H4 (cell line): ENCODE data around the gene GLRX5. TPM values are rescaled to one million over a fixed set of nuclear protein-coding genes. Genes with fewer than 3 reads are reported as not detected.
A peak's percentile ranks its signal among the peaks of the same experiment; 100 is the strongest.

Source experiments
- DNase-seq: peaks from one replicate; pipeline ENCODE4 v3.0.0-alpha.2; 2015; ENCODE audit warnings: low spot score
- total RNA-seq: library from RNA; depleted of rRNA; stranded (reverse); fragments of >200 nt; shearing (Covaris generic); gene quantifications from 2 replicates; pipeline ENCODE4 v1.2.3, GENCODE V29; 2014; rRNA removed

Gene GLRX5
- total RNA-seq: 74.4 and 79.7 TPM in 2 replicates

DNA sequence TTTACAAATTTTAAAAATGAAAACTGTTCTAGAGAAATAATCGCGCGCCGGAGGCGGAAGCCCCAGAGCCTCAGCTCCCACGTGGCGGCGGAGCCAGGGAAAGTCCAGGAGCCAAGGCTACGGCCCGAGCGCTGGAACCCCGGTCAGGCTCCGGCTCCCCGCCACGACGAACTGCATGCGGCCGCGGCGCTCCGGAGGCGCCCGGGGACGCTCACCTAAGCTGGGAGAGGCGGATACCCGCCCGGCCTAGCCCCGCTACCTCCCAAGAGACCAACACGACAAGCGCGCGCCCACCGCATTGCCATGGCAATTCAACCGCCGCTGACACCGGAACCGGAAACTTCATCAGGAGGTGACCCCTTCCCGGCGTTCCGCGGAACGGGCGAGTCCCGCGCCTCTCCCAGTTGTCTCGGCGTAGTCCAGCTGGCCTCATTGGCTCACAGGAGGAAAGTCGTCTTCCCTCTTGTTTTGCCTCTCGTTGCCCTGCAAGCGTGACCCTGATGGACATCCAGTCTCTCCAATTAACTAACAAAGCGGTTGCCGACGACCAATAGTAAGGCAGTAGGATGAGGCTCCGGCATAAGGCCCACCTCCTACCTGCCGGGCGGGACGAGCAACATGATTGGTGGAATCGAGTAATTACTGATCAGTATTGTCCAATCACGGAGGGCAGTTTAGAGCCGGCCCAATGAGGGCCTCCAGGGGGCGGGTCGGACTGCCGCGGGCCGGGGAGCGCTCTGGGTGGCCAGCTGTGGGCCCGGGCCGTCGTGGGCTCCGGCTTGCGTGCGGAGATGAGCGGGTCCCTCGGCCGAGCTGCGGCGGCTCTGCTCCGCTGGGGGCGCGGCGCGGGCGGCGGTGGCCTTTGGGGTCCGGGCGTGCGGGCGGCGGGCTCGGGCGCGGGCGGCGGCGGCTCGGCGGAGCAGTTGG is at the start of gene GLRX5:
TSS of gene GLRX5 (plus strand) at position 752 of the 927 bp plus-strand sequence. CDS start at position 792, 40 bp downstream.
- DNase-seq: peak; percentile 100

DNA sequence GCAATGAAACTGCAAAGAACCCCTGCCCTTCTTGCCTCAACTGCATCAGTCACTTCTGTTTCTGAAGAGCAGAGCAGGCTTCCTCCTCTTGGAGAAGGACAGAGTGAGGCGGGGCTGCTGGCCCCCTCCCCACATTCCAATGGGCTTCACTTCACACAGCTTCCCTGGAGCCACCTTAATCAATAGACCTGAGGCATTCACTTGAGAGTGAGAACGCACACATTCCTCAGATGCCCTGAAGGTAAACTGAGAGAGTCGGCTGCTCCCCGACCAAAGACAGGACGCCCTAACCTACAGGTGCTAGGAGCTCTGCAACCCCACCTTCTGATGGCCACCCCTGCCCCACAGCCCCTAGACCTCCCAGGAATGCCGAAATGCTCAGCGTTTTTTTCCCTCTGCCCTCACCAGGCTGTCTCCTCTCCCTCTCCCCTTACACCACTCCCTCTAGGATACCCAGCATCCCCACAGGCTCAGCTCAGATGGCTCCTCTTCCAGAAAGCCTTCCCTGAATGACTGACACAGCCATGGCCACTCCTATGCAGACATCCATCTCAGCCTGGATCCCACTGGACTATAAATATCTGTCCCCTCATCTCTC is 49.5 kb upstream of the GLRX5 start:
- no peak for DNase-seq

- no peak for DNase-seq
Measured at GRCh38 chr14:95486875-95487668, 47.8 kb upstream of the GLRX5 start.

DNA sequence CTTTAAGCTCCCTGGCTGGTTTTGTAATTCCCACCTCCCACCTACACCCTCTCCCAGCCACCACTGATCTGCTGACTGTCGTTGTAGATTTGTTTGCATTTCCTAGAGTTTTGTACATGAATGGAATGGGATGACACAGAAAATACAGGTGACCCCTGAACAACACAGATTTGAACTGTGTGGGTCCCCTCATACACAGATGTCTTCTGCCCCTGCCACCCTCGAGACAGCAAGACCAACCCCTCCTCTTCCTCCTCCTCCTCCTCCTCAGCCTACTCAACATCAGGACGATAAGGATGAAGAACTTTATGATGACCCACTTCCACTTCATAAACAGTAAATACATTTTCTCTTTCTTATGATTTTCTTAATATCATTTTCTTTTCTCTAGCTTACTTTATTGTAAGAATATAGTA is 47.2 kb upstream of the GLRX5 start:
- DNase-seq: no peak

DNA sequence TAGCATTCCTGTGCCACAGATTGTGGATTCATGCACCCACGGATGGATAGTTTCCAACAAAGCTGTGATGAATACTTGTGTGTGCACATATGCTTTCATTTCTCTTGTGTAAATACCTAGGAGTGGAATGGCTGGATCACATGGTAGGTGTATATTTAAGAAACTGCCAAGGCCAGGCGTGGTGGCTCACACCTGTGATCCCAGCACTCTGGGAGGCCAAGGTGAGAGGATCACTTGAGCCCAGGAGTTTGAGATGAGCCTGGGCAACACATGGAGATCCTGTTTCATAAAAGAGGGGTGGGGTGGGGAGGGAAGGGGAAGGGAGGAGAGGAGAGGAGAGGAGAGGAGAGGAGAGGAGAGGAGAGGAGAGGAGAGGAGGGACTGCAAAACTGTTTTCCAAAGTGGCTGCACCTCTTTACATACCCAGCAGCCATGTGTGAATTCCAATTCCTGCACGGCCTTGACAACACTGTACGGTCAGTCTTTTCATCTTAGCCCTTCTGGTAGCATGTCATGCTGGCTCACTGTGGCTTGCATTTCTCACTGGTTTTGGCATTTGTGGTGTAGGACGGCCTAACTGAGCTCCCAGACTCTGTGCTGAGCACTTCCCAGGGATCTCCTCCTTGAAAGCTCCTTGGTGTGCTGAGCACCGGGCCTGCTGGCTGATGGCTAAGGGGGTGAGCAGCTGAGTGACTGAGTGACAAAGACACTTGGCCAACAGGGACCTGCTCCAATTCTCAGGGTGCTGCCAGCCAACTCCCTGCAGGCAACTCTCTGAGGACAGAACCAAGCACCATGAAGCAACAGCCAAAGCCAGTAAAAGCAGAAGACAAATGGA is 46.3 kb upstream of the GLRX5 start:
- DNase-seq: no peak

DNA sequence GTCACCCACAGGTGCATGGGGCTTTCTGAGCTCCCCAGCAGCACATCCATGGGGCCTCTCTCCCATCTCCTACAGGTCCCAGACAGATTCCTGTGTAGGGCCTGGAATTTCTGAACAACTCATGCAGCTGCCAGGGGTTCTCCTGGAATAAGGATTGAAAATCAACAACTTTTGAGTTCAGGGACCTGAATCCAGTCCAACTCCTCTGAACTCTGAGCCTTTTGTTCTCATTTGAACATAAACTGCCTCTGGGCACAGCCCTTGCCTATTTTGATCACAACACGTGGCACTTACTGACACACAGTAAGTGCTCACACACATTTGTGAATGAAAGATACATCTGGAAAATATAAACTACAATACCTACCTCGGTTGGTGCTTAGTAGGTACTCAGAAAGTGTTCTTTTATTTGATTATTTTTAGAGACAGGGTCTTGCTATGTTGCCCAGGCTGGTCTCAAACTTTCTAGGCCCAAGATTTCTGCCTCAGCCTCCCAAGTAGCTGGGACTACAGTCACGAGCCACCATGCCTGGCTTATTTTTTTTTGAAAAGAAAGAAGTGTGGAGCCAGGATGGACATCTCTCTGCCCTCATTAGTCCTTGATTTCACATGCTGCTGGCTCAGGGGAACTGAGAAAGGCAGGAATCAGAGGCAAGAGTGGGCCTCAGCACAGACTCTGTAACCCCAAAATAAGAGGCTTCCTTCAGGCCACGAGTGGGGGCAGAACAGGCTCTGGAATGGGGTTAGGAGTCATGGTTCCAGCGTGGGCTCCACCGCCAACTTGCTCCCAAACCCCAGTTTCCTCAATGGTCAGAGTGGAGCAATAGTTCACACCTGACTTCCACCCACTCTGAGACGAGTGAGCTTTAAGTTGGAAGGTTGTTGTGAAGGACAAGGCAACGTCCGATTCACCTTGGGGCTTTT is 45.4 kb upstream of the GLRX5 start:
- DNase-seq: no peak

DNA sequence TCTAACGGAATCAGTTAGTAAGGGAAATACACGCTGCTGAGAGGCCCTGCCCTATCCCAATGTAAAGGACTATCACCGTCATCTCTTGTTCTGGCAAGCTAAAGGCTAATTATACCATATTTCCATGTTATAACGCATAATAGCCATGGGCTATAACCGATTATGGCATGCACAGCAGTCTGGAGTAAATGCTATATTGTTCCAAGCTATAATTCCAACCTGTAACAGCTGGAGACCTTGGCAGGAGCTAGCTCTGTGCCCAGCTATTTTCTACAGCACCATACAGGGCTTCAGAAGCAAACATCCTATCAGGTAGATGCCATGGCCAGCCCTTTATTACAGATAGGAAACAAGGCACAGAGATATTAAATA is 44.7 kb upstream of the GLRX5 start:
- no peak for DNase-seq

- no peak for DNase-seq
Measured at GRCh38 chr14:95490727-95491451, 44.0 kb upstream of the GLRX5 start.

DNA sequence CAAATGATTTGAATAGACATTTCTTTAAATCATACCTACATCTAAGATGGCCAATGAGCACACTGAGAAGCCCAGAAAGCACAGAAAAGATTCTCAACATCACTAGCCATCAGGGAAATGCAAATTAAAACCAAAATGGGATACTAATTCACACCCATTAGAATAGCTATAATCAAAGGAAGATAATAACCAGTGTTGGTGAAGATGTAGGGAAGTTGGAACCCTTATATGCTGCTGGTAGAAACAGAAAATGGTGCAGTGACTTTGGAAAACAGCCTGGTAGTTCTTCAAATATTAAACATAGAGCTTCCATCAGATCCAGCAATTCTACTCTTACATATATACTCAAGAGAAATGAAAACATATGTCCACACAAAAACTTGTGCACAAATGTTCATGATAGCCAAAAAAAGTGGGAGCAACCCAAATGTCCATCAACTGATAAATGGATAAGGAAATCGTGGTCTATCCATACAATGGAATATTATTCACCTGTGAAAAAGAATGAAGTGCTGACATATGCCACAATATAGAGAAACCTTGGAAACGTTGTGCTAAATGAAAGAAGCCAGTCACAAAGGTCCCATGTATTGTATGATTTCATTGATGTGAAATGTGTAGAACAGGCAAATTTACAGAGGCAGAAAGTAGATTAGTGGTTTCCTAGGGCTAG is 42.8 kb upstream of the GLRX5 start:
- DNase-seq: no peak

DNA sequence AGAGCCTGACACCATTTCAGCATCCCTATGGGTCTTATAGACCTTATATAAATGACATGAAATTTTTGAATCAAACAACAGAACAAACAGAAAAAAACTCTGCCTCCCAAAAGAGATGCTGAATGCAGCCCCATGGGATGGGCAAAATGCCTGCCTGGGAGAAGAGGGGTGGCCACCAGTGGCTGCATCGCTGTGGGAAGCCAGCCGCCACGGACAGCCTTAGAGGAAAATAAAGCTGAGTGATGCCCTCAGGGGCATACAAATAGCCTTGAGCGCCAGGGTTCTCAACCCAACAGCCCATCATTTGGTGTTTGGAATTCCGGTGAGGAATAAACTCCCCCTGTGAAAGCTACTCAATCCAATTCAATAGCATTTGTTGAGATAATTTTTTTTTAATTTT is 41.3 kb upstream of the GLRX5 start:
- no peak for DNase-seq

DNA sequence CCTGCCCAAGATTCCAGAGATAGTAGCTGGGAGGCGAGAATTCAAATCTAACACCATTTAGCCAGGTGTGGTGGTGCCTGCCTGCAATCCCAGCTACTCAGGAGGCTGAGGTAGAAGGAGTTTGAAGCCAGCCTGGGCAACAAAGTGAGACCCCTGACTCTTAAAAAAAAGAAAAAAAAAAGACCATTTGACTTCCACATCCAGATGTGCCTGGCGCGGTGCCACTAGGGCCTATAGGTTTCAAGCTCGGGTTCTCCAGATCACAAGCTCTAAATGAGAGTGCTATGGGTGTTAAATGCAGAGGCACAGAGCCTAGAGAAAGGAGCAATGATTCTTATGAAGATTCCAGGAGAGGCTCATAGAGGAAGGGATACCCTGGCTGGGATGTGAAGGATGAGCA is 40.9 kb upstream of the GLRX5 start:
- no peak for DNase-seq

GRCh38 chr14:95494456-95494855 is 40.4 kb upstream of the GLRX5 start:
- DNase-seq: no peak

- DNase-seq: no peak
Measured at GRCh38 chr14:95495076-95495475, 39.8 kb upstream of the GLRX5 start.

GRCh38 chr14:95495538-95496025 is 39.3 kb upstream of the GLRX5 start:
- no peak for DNase-seq

DNA sequence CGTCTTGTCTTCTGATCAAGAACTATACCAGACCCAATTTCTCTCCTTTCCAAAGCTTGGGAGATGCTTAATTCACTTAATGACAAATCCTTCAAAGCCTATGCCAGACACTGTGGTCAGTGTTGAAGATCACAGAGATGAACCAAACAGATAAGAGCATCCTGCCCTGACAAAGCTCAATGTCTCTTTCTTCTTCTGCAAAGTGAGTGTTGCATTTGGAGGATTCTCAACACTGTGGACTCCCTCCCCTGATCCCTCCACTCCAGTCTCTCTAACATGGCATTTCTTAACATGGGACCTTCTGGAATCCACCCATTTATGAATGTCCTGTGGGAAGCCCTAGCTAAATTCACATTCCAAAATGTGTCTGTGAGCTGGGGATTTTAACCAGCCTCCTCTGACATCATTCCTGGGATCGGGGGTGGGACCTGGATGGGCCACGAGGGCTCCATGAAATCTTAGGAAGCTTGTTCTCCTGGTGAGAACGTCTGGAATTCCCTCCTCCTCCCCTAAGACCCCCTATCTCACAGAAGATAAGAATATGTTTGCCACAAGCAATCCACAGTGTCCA is 38.7 kb upstream of the GLRX5 start:
- no peak for DNase-seq

DNA sequence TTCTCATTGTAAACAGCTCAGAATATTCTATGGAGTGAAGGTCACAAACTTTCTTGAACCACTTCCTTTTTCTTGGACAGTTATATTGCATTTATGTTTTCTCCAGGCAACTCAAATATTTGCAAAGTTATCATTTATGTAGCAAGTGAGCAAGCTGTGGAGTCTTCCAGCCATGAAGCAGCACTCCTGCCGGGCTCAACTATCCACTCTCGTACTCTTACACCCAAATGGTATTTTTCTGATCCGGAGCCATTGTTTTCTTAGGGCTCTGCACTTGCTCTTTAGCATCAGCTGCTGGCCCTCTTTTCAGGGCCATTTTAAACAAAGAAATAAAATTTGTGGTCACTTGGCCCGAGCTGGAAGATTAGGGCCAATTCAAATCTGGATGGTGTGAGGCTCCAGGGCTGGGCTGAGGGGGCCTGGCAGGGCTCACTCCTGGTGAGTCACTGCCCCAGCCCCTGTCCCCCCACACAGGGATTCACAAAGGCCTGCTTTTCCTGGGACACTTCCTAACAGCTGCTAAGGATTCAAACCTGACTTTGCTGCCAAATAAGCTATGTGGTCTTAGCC is 38.1 kb upstream of the GLRX5 start:
- no peak for DNase-seq

DNA sequence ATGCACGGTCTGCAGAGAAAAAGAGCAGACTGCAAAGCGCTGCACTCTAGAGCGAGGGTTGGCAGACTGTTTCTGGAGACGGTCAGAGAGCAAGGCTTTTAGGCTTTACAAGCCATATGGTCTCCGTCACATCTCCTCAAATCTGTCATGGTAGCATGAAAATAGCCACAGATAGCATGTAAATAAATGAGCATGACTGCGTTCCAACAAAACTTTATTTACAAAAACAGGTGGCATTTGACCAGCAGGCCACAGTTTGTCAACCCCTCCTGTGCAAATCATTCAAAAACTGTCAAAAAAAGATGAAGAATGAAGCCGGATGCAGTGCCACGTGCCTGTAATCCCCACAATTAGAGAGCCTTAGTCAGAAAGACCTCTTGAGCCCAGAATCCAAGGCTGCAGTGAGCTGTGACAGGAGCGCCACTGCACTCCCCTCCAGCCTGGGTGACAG is 37.3 kb upstream of the GLRX5 start:
- no peak for DNase-seq
